ENCODE data around the gene PVALEF. TPM values are rescaled to one million over a fixed set of nuclear protein-coding genes. Genes with fewer than 3 reads are reported as not detected.

The PVALEF gene
- total RNA-seq, 1 donor: not detected

GRCh38 chr17:81138500-81138899 is 26.8 kb upstream of the PVALEF start:
- no peak for TF ChIP-seq CTCF (IDR thresholded peaks at IDR 0.05; ENCODE audit: insufficient read depth, low read depth, low read length)
- H3K4me3 ChIP-seq (ENCODE audit: low read depth, low read length): no peak overlapping the region

GRCh38 chr17:81139428-81139827 is 25.9 kb upstream of the PVALEF start:
- no peak for TF ChIP-seq CTCF (IDR thresholded peaks at IDR 0.05; ENCODE audit: insufficient read depth, low read depth, low read length)
- no peak overlapping the region for H3K4me3 ChIP-seq (ENCODE audit: low read depth, low read length)
- DNase-seq (ENCODE audit: low read depth): no peak

More at GRCh38 chr17:81138500-81138899, 26.8 kb upstream of the PVALEF start:
- no peak for DNase-seq (ENCODE audit: low read depth)

GRCh38 chr17:81140018-81140417 is 25.3 kb upstream of the PVALEF start:
- TF ChIP-seq CTCF (IDR thresholded peaks at IDR 0.05; ENCODE audit: insufficient read depth, low read depth, low read length): no peak
- H3K4me3 ChIP-seq (ENCODE audit: low read depth, low read length): no peak overlapping the region
- no peak for DNase-seq (ENCODE audit: low read depth)

GRCh38 chr17:81140695-81141094 is 24.6 kb upstream of the PVALEF start:
- TF ChIP-seq CTCF (IDR thresholded peaks at IDR 0.05; ENCODE audit: insufficient read depth, low read depth, low read length): no peak
- H3K4me3 ChIP-seq (ENCODE audit: low read depth, low read length): no peak overlapping the region
- DNase-seq (ENCODE audit: low read depth): no peak

- no peak overlapping the region for H3K4me3 ChIP-seq (ENCODE audit: low read depth, low read length)
- DNase-seq (ENCODE audit: low read depth): peak; percentile 75
- TF ChIP-seq CTCF (IDR thresholded peaks at IDR 0.05; ENCODE audit: insufficient read depth, low read depth, low read length): peak; percentile 75
Observed at GRCh38 chr17:81142301-81143199, 22.8 kb upstream of the PVALEF start.

- H3K4me3 ChIP-seq (ENCODE audit: low read depth, low read length): no peak overlapping the region
- DNase-seq (ENCODE audit: low read depth): no peak
- TF ChIP-seq CTCF (IDR thresholded peaks at IDR 0.05; ENCODE audit: insufficient read depth, low read depth, low read length): no peak
Observed at GRCh38 chr17:81143200-81143527, 22.1 kb upstream of the PVALEF start.
